Fibroblast of the aortic adventitia (primary cell): ENCODE measurements around the gene EGFLAM. TPM values are rescaled to one million over a fixed set of nuclear protein-coding genes. Genes with fewer than 3 reads are reported as not detected.

Source experiments
- DNase-seq: peaks from one replicate; pipeline ENCODE4 v3.0.0-alpha.2; 2010; ENCODE audit warnings: low read depth
- H3K4me3 ChIP-seq: 2 replicates; pipeline ENCODE4 v1.5.1; 2011; ENCODE audit warnings: low read depth, mild to moderate bottlenecking, control low read depth, low read length, moderate library complexity
- total RNA-seq: library from RNA; depleted of rRNA; stranded (reverse); fragments of >200 nt; gene quantifications from 2 replicates; pipeline ENCODE4 v1.2.3, GENCODE V29; 2012; ENCODE audit warnings: low replicate concordance
- TF ChIP-seq, protein P1 (sequence below): IDR thresholded peaks from 2 replicates; pipeline ENCODE4 v1.5.1; 2011; ENCODE audit warnings: mild to moderate bottlenecking, low read length, control low read depth, inconsistent platforms; ENCODE audit not compliant: insufficient read depth

EGFLAM gene
- total RNA-seq, 1 donor: 16.2 TPM

DNA sequence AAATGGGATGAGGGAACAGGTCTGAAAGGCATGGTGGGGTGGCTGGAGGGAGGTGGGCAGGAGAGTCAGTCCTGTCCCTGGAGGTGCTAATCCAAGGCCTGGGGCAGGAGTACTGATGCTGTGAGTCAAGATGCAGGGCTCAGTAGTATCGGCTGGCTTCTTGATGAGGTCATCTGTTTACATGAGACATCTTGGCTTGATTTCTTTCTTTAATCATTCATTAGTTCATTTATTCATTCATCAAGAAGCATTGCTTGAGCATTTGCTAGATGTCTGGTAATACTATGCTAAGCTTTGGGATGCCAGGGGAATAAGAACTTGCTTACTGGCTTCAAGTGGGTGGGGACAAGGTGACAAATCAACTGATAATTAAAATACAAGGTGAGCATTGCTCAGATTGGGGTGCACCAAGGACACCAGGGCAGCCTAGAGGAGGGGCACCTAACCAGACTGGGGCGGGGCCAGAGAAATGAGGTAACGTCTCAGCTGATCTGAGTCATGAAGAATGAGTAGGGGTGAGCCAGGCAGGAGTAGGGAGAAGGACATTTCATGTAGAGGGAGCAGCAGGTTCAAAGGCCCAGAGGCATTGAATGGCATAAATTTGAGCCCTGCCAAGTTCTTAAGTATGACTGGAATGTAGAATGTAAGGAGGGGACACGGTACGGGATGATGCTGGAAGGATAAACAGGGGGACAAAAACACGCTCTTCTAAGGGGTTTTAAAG is 88.8 kb downstream of the EGFLAM start:
- H3K4me3 ChIP-seq: no peak overlapping the region
- TF ChIP-seq, protein P1, sequence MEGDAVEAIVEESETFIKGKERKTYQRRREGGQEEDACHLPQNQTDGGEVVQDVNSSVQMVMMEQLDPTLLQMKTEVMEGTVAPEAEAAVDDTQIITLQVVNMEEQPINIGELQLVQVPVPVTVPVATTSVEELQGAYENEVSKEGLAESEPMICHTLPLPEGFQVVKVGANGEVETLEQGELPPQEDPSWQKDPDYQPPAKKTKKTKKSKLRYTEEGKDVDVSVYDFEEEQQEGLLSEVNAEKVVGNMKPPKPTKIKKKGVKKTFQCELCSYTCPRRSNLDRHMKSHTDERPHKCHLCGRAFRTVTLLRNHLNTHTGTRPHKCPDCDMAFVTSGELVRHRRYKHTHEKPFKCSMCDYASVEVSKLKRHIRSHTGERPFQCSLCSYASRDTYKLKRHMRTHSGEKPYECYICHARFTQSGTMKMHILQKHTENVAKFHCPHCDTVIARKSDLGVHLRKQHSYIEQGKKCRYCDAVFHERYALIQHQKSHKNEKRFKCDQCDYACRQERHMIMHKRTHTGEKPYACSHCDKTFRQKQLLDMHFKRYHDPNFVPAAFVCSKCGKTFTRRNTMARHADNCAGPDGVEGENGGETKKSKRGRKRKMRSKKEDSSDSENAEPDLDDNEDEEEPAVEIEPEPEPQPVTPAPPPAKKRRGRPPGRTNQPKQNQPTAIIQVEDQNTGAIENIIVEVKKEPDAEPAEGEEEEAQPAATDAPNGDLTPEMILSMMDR: no peak
- no peak for DNase-seq

DNA sequence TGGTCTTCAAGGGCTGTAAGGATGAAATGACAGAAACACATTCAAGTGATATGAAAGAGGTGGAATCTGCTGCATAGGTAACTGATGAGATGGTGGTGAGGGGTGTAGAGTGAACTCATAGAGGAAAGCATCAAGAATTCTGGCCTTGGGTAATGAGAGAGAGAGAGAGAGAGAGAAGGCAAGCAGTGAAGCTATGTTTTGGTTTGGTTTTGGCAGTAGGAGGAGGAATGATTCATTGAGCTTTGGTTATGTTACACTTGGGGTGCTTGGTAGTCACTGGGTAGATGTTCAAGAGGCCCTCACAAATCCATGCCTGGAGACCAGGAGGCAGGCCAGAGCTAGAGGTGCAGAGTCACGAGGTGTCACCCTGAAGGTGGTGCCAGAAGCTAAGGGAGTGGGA is 89.5 kb downstream of the EGFLAM start:
- H3K4me3 ChIP-seq: no peak overlapping the region

DNA sequence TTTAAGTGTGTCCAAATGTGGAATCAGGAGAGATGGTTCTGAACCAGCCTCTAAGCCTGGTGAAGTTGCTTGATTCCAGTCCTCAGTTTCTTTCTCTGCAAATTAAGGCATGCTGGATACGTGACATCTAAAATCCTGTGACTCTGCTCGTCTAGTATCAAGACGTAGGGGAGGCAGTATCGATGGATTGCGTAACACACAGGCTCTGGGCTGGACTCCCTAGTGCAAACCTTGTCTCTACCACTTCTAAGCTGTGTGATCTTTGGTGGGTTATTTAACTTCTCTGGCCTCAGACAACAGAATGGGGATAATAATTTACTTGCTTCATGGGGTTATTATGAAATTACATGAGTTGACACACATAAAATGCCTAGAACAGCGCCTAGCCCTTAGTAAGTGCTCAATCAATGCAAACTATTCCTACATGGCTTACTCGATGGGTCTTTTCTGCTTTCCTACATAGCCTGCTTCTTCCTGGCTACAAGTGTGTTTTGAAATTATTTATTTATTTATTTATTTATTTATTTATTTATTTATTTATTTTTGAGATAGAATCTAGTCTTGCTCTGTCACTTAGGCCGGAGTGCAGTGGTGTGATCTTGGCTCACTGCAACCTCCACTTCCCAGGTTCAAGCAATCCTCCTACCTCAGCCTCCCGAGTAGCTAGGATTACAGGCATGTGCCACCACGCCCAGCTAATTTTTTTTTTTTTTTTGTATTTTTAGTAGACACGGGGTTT is 102.1 kb downstream of the EGFLAM start:
- no peak for DNase-seq
- TF ChIP-seq, protein P1: no peak
- H3K4me3 ChIP-seq: no peak overlapping the region

More for the DNA sequence above, 89.5 kb downstream of the EGFLAM start:
- no peak for DNase-seq
- TF ChIP-seq, protein P1: no peak

DNA sequence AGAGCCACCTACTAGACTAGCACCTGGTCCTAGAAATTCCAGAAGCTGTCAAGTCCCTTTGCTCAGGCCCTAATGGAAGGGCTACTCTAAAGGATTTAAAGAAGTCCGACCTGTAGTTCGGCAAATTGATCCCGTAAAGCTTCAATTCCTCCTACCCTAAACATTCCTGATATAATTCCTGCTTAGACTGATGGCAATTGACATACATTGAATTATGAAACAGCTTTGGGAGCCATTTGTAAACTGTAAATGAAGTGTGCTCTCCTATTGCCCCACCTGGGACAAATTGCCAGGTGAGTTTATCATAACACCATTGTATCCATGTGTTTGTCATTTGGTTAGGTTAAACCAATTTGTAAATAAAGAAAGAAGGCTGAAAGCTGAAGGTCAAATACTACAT is 104.4 kb downstream of the EGFLAM start:
- TF ChIP-seq, protein P1: no peak
- no peak for DNase-seq
- H3K4me3 ChIP-seq: no peak overlapping the region

DNA sequence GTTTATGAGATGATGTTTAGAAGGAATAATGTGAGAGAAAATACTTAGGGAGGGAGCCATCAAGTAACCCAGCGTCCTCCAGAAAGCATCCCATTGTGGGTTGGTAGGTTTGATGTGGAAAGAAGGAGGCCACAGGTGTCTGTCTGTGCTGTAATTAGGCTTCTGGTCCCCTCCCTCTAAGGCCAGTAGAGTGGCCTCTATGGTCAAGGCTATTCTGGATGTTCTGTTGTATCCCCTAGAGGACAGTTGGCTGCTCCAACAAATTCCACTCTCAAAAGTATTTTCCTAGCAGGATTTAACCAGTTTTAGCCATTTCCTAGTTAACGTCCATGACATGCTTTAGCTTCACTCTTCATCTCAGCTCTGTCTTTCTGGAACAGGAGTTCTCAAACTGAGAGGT is 106.5 kb downstream of the EGFLAM start:
- TF ChIP-seq, protein P1: no peak
- no peak for DNase-seq
- no peak overlapping the region for H3K4me3 ChIP-seq

DNA sequence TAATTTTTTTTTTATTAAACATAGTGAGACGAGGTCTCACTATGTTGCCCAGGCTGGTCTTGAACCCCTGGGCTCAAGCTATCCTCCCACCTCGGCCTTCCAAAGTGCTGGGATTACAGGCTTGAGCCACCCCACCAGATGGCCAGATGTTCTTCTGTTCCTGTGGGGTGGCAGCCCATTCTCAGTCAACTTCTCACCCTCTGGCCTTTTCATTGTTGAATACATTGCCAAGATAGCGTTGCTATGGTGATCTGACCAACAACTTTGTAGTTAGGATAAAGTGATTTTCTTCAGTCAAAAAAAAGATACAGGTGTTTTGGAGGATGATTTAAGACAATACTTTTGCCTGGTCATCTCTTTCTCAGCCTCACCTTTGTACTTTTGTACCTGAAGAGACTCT is 109.1 kb downstream of the EGFLAM start:
- TF ChIP-seq, protein P1: no peak
- DNase-seq: no peak

More for the DNA sequence above, 109.1 kb downstream of the EGFLAM start:
- H3K4me3 ChIP-seq: no peak overlapping the region
